ENCODE measurements around the gene KRTAP5-1. TPM values are rescaled to one million over a fixed set of nuclear protein-coding genes. Genes with fewer than 3 reads are reported as not detected.

KRTAP5-1 gene
- total RNA-seq, 1 donor from 2014 or later: not detected

DNA sequence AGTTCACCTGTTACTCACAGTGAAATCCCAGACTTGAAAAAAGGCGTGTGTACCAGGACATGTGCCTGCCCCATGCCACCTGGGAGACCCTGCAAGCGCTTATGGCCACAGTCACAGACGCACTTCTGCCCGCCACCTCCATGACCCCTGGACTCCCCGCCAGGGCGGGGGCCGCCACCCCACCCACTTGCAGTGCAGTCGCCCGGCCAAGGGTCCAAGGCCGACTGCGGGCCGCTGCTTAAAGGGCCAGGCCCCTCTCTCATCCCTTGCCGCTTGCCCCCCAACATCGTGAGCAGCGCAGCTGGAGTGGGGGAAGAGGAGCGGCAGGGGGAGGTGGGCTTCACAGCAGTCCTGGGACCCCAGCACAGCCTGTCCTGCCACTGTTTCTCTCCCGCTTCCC lies 23.8 kb downstream of the KRTAP5-1 start:
- TF ChIP-seq, protein P1, sequence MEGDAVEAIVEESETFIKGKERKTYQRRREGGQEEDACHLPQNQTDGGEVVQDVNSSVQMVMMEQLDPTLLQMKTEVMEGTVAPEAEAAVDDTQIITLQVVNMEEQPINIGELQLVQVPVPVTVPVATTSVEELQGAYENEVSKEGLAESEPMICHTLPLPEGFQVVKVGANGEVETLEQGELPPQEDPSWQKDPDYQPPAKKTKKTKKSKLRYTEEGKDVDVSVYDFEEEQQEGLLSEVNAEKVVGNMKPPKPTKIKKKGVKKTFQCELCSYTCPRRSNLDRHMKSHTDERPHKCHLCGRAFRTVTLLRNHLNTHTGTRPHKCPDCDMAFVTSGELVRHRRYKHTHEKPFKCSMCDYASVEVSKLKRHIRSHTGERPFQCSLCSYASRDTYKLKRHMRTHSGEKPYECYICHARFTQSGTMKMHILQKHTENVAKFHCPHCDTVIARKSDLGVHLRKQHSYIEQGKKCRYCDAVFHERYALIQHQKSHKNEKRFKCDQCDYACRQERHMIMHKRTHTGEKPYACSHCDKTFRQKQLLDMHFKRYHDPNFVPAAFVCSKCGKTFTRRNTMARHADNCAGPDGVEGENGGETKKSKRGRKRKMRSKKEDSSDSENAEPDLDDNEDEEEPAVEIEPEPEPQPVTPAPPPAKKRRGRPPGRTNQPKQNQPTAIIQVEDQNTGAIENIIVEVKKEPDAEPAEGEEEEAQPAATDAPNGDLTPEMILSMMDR (conservative IDR thresholded peaks at IDR 0.05; ENCODE audit: low read depth, low read length): no peak
- no peak overlapping the region for H3K4me3 ChIP-seq (ENCODE audit: low read depth, low read length)
- DNase-seq (ENCODE audit: low read depth): no peak

DNA sequence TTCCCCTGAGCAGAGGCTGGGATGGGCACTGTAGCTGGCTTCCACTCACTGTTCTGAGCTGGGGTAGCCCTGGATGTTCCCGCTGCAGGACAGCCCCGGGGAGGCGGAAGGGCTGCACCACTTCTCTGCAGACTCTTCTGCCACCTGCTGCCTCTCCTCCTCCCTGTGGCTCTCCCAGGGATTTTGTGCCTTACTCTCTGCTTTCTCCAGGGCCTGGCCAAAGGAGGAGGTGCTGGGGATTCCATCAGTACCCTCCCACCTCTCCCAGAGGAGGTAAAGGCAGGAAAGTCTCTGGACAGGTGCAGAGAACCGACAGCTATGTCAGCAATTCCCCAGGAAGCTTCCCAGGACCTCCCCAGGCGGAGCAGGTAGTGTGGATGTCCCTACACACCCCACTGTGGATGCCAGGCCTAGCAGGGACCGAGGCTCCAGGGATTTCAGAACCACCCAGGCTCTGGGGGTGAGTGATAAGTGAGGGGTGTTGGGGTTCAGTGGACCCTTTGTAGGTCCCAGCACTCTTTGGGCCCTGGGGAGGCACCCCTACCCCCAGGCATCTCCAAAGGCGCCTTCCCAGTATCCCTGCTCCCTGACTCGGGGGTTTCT lies 24.3 kb downstream of the KRTAP5-1 start:
- TF ChIP-seq, protein P1 (conservative IDR thresholded peaks at IDR 0.05; ENCODE audit: low read depth, low read length): no peak
- no peak overlapping the region for H3K4me3 ChIP-seq (ENCODE audit: low read depth, low read length)
- DNase-seq (ENCODE audit: low read depth): no peak

DNA sequence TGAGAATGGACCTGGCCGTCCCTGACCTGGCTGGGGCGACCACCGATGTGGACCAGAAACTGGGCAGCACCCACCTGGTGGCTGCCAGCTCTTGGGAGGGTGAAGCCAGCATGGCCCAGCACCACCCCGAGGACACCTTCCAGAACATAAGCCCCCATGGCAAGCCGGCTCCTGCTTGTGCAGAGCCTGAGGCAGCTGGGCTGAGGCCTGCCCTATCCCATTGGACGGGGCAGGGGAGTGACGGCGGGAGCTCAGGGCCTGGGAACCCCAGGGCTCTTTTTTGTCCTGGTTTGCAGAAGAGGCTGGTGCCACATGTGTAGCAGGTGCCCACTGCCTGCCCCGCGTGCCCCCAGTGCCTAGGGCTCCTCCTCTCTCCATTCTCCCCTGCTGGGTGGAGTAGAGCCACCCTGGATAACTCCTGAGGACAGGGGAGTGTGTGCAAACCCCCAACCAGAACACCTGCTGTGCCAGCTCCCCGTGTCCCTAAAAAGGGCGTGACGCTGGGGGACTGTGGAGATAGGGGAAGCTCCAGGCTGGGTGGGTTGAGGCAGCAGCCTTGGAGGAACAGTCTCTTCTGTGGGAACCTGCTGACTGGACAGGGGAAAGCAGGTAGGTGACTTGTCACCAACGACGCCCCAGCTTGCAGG lies 25.0 kb downstream of the KRTAP5-1 start:
- H3K4me3 ChIP-seq (ENCODE audit: low read depth, low read length): no peak overlapping the region
- no peak for DNase-seq (ENCODE audit: low read depth)
- TF ChIP-seq, protein P1 (conservative IDR thresholded peaks at IDR 0.05; ENCODE audit: low read depth, low read length): no peak

DNA sequence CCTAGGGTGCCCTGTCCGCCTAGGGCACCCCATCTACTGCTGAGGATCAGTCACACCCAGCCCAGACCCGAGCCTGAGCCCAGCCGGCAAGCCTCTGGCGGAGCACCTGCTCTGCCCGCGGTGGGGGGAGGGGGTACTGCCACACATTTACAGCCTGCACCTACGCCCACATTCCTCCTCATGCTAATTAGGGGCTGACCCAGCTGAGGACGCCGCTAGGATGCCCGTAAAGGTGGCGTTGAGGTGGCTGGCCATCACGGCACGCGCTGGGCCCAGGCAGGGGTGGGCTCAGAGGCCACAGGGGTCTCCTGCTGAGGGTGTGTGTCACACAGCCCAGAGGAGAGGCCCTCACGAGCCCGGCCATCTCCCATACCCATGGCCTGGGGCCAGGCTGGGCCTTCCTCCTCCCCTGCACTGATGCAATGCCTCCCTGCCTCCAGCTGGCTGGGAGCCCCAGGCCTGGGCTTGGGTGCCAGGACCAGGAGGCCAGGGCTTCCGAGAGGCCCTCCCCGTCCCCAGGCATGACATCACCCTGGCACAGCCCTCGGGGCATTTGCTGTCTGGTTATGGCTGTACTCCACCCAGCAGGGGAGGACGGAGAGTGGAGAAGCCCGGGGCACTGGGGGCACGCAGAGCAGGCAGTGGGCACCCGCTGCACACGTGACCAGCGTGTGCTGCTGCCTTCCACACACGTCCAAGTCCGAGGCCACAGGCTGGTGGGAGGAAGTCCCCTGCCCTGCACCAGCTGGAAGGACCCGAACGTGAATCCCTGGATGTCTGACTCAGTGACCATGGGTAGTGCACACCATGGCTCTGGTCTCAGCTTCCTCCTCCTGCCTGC lies 25.8 kb downstream of the KRTAP5-1 start:
- peak overlapping the region; percentile 28 for H3K4me3 ChIP-seq (ENCODE audit: low read depth, low read length)
- DNase-seq (ENCODE audit: low read depth): peak; percentile 51
- TF ChIP-seq, protein P1 (conservative IDR thresholded peaks at IDR 0.05; ENCODE audit: low read depth, low read length): no peak

DNA sequence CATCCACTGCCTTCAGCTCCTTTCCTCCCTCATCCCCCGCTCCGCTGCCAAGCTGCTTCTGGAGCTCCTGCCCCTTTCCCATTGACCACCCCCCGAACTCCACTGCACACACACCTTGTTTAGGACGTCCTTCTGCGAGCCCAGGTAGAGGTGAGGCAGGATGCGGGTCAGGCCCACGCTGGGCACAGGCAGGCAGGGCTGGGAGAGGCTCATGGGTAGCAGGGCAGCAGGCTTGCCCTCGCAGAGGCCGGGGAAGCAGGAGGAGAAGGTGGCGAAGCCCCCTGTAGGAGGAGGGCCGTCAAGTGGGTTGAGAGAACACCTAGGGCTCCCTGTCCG lies 26.3 kb downstream of the KRTAP5-1 start:
- no peak for DNase-seq (ENCODE audit: low read depth)
- TF ChIP-seq, protein P1 (conservative IDR thresholded peaks at IDR 0.05; ENCODE audit: low read depth, low read length): no peak
- H3K4me3 ChIP-seq (ENCODE audit: low read depth, low read length): peak overlapping the region; percentile 28

DNA sequence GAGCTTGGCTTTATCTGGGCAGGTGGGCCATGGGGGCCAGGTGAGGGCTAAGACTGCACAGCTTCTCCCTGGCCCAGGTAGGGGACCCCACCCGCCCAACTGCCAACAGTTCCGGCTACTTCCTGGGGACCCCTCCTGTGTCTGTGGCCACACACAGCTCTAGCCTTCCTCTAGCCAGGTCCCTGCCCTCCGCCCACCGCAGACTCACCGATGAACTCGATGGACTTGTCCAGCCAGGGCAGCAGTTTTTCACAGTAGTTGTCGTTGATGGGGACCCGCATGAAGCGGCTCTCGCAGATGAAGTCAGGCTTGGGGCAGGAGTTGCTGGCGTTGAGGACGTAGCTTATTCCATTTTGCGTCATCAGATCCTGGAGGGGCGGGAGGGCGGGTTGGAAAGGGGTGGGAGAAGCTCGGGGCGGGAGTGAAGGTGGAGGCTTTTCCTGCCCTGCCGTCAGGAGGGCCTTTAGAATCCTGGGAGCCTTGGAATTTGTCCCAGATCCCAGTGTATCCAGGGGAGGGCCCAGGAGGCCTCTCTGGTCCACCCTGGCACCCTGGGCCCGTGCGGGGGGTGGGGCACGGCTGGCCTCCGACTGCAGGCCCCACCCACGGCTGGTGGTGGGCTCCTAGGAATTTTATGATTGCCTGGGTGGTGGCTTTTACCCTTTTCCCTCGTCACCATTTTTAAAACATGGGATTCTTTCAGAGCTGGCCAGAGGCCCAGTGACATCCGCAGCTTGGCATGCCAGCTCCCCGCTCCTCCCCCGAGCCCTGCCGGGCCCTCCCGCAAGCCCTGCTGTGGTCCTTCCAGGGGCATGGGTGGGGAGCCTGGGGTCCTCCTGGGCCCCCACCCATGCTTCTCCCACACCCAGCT lies 26.9 kb downstream of the KRTAP5-1 start:
- H3K4me3 ChIP-seq (ENCODE audit: low read depth, low read length): peak overlapping the region; percentile 28
- TF ChIP-seq, protein P1 (conservative IDR thresholded peaks at IDR 0.05; ENCODE audit: low read depth, low read length): no peak
- peak; percentile 18 for DNase-seq (ENCODE audit: low read depth)

Data from epithelial cell of proximal tubule (primary cell).